Lower leg skin (tissue), 3 donors: Measurements from ENCODE around the gene KHDC4.

ENCODE experiments used
- POLR2A ChIP-seq, 2 donors: fragments of 450-650 bp; IDR thresholded peaks; one replicate each; pipeline ENCODE4 v1.6.1; 2016 to 2017; ENCODE audit warnings: antibody characterized with exemption in 2 of 2, mild to moderate bottlenecking in 1 of 2, moderate library complexity in 1 of 2
- TF ChIP-seq, protein P1 (sequence below), 3 donors: fragments of 450-650 bp; IDR thresholded peaks; one replicate each; pipeline ENCODE4 v1.5.1; 2016; ENCODE audit warnings: antibody characterized with exemption in 3 of 3, mild to moderate bottlenecking in 3 of 3, moderate library complexity in 2 of 3

DNA sequence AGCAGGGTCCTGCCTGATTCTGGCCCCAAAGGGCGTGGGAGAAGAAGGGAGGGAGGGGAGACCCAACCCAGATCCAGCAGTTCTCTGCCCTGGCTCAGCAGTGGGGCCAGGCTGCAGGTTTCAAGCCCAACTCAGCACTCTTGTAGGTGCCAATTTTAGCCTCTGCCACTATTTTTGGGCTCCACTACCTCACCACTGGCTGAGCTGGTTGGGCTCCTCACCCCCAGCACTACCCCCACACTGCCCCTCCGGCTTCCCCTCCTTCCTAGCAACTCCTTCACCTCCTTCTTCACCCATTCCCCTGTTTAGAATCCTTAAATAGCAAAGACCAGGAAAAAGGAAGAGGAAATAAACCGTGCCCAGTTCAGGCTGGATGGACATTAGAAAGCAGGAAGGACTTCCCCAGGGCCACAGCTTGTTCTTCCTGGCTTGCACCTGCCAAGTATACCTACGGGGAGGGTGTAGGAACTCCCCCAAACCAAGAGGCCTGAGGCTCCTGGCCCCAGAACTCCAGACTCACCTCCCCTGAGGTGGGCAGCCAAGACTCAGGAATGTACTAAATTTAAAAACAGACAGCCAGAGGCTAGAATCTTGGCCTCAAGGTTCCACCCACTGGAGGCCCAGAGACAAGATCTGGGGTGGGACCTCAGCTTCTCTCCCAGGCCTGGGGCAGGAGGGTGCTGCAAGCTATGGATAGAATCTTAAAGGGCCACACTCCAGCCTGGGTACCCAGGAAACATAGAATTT lies 45.6 kb upstream of the KHDC4 start:
- TF ChIP-seq, protein P1, sequence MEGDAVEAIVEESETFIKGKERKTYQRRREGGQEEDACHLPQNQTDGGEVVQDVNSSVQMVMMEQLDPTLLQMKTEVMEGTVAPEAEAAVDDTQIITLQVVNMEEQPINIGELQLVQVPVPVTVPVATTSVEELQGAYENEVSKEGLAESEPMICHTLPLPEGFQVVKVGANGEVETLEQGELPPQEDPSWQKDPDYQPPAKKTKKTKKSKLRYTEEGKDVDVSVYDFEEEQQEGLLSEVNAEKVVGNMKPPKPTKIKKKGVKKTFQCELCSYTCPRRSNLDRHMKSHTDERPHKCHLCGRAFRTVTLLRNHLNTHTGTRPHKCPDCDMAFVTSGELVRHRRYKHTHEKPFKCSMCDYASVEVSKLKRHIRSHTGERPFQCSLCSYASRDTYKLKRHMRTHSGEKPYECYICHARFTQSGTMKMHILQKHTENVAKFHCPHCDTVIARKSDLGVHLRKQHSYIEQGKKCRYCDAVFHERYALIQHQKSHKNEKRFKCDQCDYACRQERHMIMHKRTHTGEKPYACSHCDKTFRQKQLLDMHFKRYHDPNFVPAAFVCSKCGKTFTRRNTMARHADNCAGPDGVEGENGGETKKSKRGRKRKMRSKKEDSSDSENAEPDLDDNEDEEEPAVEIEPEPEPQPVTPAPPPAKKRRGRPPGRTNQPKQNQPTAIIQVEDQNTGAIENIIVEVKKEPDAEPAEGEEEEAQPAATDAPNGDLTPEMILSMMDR (IDR thresholded peaks at IDR 0.05): no peak
- no peak for TF ChIP-seq POLR2A (IDR thresholded peaks at IDR 0.05)
